ENCODE measurements around the gene RHOBTB1.

RHOBTB1 gene

DNA sequence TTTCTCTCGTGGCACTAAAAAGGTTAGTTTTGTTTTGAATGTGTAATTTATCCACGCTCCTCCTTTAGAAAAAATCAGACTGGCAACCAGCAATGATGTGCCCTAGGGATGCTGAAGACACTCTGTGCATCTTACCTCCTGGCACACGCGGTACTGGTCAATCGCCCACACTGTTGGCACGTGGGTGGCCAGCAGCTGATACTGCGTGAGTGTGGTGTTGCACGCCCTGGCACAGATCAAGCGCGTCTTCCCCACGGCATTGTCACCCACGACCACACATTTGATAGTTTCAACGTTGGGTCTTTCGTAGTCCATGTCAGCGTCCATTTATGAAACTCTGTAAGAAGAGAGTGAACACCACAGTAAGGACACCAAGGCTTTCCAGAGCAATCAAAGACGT is 32.8 kb downstream of the RHOBTB1 start:
- Histone ChIP-seq H3K4me2 (ENCODE audit: low read length) (no peak overlapping the region), H3K9me3 (ENCODE audit: low read length) (no peaks in the 10 kb centered on the region), H3K9ac (ENCODE audit: low read length) (no peak overlapping the region), H3K4me1 (ENCODE audit: insufficient read depth, low read length, severe bottlenecking) (no peaks in the 10 kb centered on the region), H3K79me2 (ENCODE audit: insufficient read depth, low read length) (no peaks in the 10 kb centered on the region), H3K36me3 (ENCODE audit: insufficient read depth, low read length) (no peaks in the 10 kb centered on the region), H3K27me3 (ENCODE audit: insufficient read depth, low read length) (no peaks in the 10 kb centered on the region; the same call in 1 of the 2 replicates), H3F3A (ENCODE audit: insufficient read depth, low read length) (no peaks in the 10 kb centered on the region), H3K9me2 (ENCODE audit: low read depth, low read length) (no peaks in the 10 kb centered on the region), H4K20me1 (ENCODE audit: insufficient read depth, low read length) (no peaks in the 10 kb centered on the region), H2AFZ (ENCODE audit: low read length) (no peak overlapping the region), H3K4me3 (ENCODE audit: low read depth, low read length, poor library complexity, severe bottlenecking) (no peak overlapping the region), H3K27ac (ENCODE audit: low read depth, low read length, poor library complexity, severe bottlenecking) (no peak overlapping the region)
- no peak for TF ChIP-seq EZH2 (IDR thresholded peaks at IDR 0.05; ENCODE audit: borderline replicate concordance, low read length)
- TF ChIP-seq, protein P1, sequence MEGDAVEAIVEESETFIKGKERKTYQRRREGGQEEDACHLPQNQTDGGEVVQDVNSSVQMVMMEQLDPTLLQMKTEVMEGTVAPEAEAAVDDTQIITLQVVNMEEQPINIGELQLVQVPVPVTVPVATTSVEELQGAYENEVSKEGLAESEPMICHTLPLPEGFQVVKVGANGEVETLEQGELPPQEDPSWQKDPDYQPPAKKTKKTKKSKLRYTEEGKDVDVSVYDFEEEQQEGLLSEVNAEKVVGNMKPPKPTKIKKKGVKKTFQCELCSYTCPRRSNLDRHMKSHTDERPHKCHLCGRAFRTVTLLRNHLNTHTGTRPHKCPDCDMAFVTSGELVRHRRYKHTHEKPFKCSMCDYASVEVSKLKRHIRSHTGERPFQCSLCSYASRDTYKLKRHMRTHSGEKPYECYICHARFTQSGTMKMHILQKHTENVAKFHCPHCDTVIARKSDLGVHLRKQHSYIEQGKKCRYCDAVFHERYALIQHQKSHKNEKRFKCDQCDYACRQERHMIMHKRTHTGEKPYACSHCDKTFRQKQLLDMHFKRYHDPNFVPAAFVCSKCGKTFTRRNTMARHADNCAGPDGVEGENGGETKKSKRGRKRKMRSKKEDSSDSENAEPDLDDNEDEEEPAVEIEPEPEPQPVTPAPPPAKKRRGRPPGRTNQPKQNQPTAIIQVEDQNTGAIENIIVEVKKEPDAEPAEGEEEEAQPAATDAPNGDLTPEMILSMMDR (IDR thresholded peaks at IDR 0.05; ENCODE audit: low read length): no peak

DNA sequence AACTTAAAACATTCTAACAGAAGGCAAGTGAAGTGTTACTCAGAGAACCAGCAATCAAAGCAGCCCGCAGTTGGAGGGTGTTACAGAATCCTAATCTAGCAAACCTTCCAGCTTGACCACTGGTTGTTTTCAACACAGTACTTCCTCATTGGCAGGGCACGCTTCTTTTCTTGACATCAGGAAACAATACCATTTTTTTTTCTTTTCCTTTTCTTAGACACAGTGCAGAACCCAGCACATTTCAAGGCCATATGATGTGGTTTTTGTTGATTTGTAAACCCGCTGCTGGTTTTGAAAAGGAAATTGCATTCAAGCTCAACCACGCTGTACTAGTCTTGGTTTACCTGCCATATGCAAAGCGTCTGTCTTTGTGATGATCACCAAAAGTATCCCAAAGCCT is 33.4 kb downstream of the RHOBTB1 start:
- Histone ChIP-seq H3K36me3 (ENCODE audit: insufficient read depth, low read length) (no peaks in the 10 kb centered on the region), H4K20me1 (ENCODE audit: insufficient read depth, low read length) (no peaks in the 10 kb centered on the region), H3K9ac (ENCODE audit: low read length) (no peak overlapping the region), H3K9me3 (ENCODE audit: low read length) (no peaks in the 10 kb centered on the region), H3K79me2 (ENCODE audit: insufficient read depth, low read length) (no peaks in the 10 kb centered on the region), H3K4me3 (ENCODE audit: low read depth, low read length, poor library complexity, severe bottlenecking) (no peak overlapping the region), H3K27ac (ENCODE audit: low read depth, low read length, poor library complexity, severe bottlenecking) (no peak overlapping the region), H3K9me2 (ENCODE audit: low read depth, low read length) (no peaks in the 10 kb centered on the region), H3K27me3 (ENCODE audit: insufficient read depth, low read length) (no peaks in the 10 kb centered on the region; the same call in 1 of the 2 replicates), H3K4me2 (ENCODE audit: low read length) (no peak overlapping the region), H3F3A (ENCODE audit: insufficient read depth, low read length) (no peaks in the 10 kb centered on the region), H2AFZ (ENCODE audit: low read length) (no peak overlapping the region), H3K4me1 (ENCODE audit: insufficient read depth, low read length, severe bottlenecking) (no peaks in the 10 kb centered on the region)
- TF ChIP-seq, protein P1 (IDR thresholded peaks at IDR 0.05; ENCODE audit: low read length): no peak
- TF ChIP-seq EZH2 (IDR thresholded peaks at IDR 0.05; ENCODE audit: borderline replicate concordance, low read length): no peak

DNA sequence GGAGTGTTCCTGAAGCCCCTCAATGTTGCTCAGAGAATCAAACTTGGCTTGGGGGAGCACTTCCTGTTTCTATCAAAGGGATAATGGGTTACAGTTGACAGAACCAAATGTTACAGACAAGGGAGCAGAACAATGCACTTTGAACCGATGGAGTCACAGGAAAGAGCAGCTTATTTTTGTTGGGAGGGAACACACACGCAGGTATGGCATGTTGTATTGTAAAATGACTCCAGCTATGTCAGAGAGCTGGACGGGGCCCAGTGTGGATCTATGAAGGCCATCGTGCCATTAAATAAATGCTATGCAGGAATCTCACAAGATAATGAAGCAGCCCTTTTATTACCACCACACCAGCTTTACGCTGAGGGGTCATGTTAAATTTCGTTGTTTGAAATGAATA is 35.1 kb downstream of the RHOBTB1 start:
- H3K9me2 ChIP-seq (ENCODE audit: low read depth, low read length): no peaks in the 10 kb centered on the region
- H3K4me3 ChIP-seq (ENCODE audit: low read depth, low read length, poor library complexity, severe bottlenecking): no peak overlapping the region
- no peak overlapping the region for H3K27ac ChIP-seq (ENCODE audit: low read depth, low read length, poor library complexity, severe bottlenecking)
- H3K9me3 ChIP-seq (ENCODE audit: low read length): no peaks in the 10 kb centered on the region
- no peak overlapping the region for H3K9ac ChIP-seq (ENCODE audit: low read length)
- no peaks in the 10 kb centered on the region for H3K4me1 ChIP-seq (ENCODE audit: insufficient read depth, low read length, severe bottlenecking)
- H4K20me1 ChIP-seq (ENCODE audit: insufficient read depth, low read length): no peaks in the 10 kb centered on the region
- H3K4me2 ChIP-seq (ENCODE audit: low read length): no peak overlapping the region
- H3F3A ChIP-seq (ENCODE audit: insufficient read depth, low read length): no peaks in the 10 kb centered on the region
- H3K36me3 ChIP-seq (ENCODE audit: insufficient read depth, low read length): no peaks in the 10 kb centered on the region
- H2AFZ ChIP-seq (ENCODE audit: low read length): no peak overlapping the region
- TF ChIP-seq, protein P1 (IDR thresholded peaks at IDR 0.05; ENCODE audit: low read length): no peak
- TF ChIP-seq EZH2 (IDR thresholded peaks at IDR 0.05; ENCODE audit: borderline replicate concordance, low read length): no peak
- H3K27me3 ChIP-seq (ENCODE audit: insufficient read depth, low read length): no peaks in the 10 kb centered on the region; the same call in 1 of the 2 replicates
- no peaks in the 10 kb centered on the region for H3K79me2 ChIP-seq (ENCODE audit: insufficient read depth, low read length)

Data from OCI-LY1 (cell line).